DOHH2 (cell line): ENCODE measurements around the gene PXMP2.

ENCODE experiments used
- H3F3A ChIP-seq: fragments of 200-600 bp; sonication (generic), shearing (Covaris generic); 2 replicates; pipeline ENCODE4 v1.6.0; 2016; ENCODE audit warnings: antibody characterized with exemption, mild to moderate bottlenecking; ENCODE audit not compliant: control insufficient read depth, insufficient read depth
- H3K27ac ChIP-seq: fragments of 200-600 bp; sonication (generic); 2 replicates; pipeline ENCODE4 v1.5.1; 2014; ENCODE audit warnings: low read depth, mild to moderate bottlenecking, low read length, moderate library complexity
- H3K27me3 ChIP-seq: fragments of 200-600 bp; sonication (generic); 2 replicates; pipeline ENCODE4 v1.6.1; 2014; ENCODE audit warnings: mild to moderate bottlenecking, low read length, mixed read lengths; ENCODE audit not compliant: control insufficient read depth
- H3K36me3 ChIP-seq: fragments of 200-600 bp; sonication (generic); 2 replicates; pipeline ENCODE4 v1.6.1; 2014; ENCODE audit warnings: mild to moderate bottlenecking, low read length, moderate library complexity, mixed read lengths; ENCODE audit not compliant: control insufficient read depth
- H3K4me1 ChIP-seq: fragments of 200-600 bp; sonication (generic); 2 replicates; pipeline ENCODE4 v1.6.1; 2014; ENCODE audit warnings: mild to moderate bottlenecking, low read length, mixed read lengths; ENCODE audit not compliant: control insufficient read depth
- H3K4me2 ChIP-seq: fragments of 200-600 bp; sonication (generic); 2 replicates; pipeline ENCODE4 v1.6.0; 2014; ENCODE audit warnings: mild to moderate bottlenecking, low read length, moderate library complexity
- H3K4me3 ChIP-seq: fragments of 200-600 bp; sonication (generic); 2 replicates; pipeline ENCODE4 v1.5.1; 2014; ENCODE audit warnings: mild to moderate bottlenecking, low read length, mixed read lengths
- H3K79me2 ChIP-seq: fragments of 200-600 bp; sonication (generic); 2 replicates; pipeline ENCODE4 v1.6.1; 2014; ENCODE audit warnings: mild to moderate bottlenecking, low read length, mixed read lengths; ENCODE audit not compliant: control insufficient read depth
- H3K9me2 ChIP-seq: fragments of 200-600 bp; sonication (generic); replicated peaks from 2 replicates; pipeline ENCODE4 v1.6.1; 2014; ENCODE audit warnings: mild to moderate bottlenecking, low read length, mixed read lengths; ENCODE audit not compliant: control insufficient read depth
- H3K9me3 ChIP-seq: fragments of 200-600 bp; sonication (generic); 2 replicates; pipeline ENCODE4 v1.6.1; 2014; ENCODE audit warnings: antibody characterized with exemption, low read length, mixed read lengths; ENCODE audit not compliant: control insufficient read depth, insufficient read depth
- H4K20me1 ChIP-seq: fragments of 200-600 bp; sonication (generic); 2 replicates; pipeline ENCODE4 v1.6.0; 2014; ENCODE audit warnings: low read depth, mild to moderate bottlenecking, antibody characterized with exemption, low read length, moderate library complexity; ENCODE audit not compliant: control insufficient read depth, insufficient read depth
- EZH2phosphoT487 ChIP-seq: fragments of 200-600 bp; sonication (generic); IDR thresholded peaks from 2 replicates; pipeline ENCODE4 v1.6.1; 2017; ENCODE audit warnings: borderline replicate concordance, mild to moderate bottlenecking, antibody characterized with exemption, low read length, moderate library complexity, mixed read lengths
- TF ChIP-seq, protein P1 (sequence below): fragments of 200-600 bp; sonication (generic); IDR thresholded peaks from one replicate; pipeline ENCODE4 v1.5.1; 2014; ENCODE audit warnings: antibody characterized with exemption, mild to moderate bottlenecking, low read depth, low read length; ENCODE audit not compliant: poor library complexity, severe bottlenecking

The PXMP2 gene

DNA sequence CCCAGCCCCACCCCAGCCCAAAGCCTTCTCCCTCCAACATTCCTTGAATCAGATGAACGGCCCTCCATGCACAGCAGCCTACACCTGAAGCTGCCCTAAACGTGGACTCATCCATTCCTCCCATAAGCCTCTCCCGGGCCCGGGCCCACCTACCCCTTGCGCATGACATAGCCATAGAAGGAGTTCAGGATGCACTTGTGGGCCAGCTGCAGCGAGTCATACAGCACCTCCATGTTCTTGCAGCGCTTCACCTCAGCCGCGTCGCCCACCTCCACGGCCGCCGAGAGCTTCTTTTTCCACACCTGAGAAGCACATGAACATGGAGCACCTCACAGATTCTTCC lies 22.3 kb upstream of the PXMP2 start:
- Histone ChIP-seq H3F3A (no peaks in the 10 kb centered on the region), H3K27ac (no peak overlapping the region), H3K79me2 (0 out of 2 replicates have a peak, but pooled peaks cover 7% of the 10 kb centered on the region), H3K4me3 (no peak overlapping the region), H4K20me1 (no peaks in the 10 kb centered on the region), H3K4me2 (no peak overlapping the region), H3K9me2 (no peaks in the 10 kb centered on the region), H3K9me3 (no peaks in the 10 kb centered on the region), H3K4me1 (no peaks in the 10 kb centered on the region), H3K36me3 (peaks cover 97% of the 10 kb centered on the region), H3K27me3 (no peaks in the 10 kb centered on the region)
- TF ChIP-seq EZH2phosphoT487 = no peak
- TF ChIP-seq, protein P1, sequence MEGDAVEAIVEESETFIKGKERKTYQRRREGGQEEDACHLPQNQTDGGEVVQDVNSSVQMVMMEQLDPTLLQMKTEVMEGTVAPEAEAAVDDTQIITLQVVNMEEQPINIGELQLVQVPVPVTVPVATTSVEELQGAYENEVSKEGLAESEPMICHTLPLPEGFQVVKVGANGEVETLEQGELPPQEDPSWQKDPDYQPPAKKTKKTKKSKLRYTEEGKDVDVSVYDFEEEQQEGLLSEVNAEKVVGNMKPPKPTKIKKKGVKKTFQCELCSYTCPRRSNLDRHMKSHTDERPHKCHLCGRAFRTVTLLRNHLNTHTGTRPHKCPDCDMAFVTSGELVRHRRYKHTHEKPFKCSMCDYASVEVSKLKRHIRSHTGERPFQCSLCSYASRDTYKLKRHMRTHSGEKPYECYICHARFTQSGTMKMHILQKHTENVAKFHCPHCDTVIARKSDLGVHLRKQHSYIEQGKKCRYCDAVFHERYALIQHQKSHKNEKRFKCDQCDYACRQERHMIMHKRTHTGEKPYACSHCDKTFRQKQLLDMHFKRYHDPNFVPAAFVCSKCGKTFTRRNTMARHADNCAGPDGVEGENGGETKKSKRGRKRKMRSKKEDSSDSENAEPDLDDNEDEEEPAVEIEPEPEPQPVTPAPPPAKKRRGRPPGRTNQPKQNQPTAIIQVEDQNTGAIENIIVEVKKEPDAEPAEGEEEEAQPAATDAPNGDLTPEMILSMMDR = no peak

DNA sequence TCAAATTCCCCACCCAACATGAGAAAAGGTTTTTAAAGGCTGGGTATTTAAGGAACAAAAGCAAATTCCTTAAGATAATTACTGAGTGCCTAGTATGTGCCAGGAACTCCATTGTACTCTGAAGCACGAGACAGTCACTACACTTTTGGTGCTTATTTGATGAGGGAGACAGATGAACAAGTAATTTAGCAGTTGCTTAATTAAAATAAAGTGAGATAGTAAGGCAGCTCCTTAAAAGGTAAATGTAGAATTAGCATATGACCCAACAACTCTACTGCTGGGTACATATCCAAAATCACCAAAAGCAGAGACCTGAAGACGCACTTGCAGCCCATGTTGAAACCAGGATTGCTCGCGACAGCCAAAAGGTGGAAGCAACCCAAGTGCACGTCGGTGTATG lies 21.6 kb upstream of the PXMP2 start:
- Histone ChIP-seq H3K27ac (no peak overlapping the region), H3K4me2 (no peak overlapping the region)

DNA sequence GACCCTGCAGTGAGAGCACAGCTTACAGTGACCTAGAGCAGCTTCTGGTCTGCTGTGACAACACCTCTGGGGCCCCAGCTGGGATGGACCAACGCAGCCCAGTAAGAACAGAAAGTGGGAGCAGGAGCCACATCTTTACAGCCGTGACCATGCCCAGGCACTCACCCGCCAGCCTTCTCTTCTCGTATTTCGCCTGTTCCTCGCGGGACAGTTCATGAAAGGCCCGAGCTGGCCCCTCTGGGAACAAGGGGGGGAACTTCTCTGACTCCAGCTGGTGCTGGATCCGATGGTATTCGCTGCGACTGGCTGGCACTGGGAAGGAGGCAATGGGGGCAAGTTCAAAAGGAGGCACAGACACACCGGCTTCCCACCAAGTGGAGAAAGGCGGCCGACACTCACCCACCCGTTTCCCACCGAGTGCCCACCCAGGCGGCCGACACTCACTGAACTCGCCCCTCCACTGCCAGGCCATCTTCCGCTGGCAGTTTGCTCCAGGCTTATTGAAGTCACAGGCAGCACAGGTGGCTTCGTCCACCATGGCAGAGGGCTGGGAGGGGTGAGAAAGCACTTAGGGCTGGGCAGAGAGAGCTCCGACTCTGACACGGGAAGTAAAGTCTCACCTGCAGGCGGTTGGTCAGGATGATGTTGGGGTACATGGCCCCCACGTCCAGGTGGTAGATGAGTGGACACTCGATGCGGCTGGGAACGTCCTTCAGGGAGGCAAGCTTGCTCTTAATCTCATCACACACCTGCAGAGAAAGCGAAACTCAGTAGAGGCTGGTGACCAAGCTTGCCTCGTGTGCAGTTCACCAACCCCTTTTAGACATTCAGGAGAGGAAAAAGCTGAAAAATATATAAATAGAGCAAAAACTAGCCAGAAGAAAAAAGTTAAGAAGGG lies 18.9 kb upstream of the PXMP2 start:
- Histone ChIP-seq H3K27ac (no peak overlapping the region), H3K9me2 (no peaks in the 10 kb centered on the region), H3K9me3 (no peaks in the 10 kb centered on the region), H3K79me2 (no peaks in the 10 kb centered on the region), H3K27me3 (no peaks in the 10 kb centered on the region), H3K4me2 (no peak overlapping the region), H3F3A (no peaks in the 10 kb centered on the region), H3K4me3 (no peak overlapping the region), H3K4me1 (no peaks in the 10 kb centered on the region), H4K20me1 (no peaks in the 10 kb centered on the region), H3K36me3 (peaks cover 90% of the 10 kb centered on the region)
- TF ChIP-seq, protein P1 = no peak
- TF ChIP-seq EZH2phosphoT487 = no peak

More for the DNA sequence above, 21.6 kb upstream of the PXMP2 start:
- no peaks in the 10 kb centered on the region for H3K27me3 ChIP-seq
- H3K9me2 ChIP-seq = no peaks in the 10 kb centered on the region
- 0 out of 2 replicates have a peak, but pooled peaks cover 7% of the 10 kb centered on the region for H3K79me2 ChIP-seq
- H3K4me3 ChIP-seq = no peak overlapping the region
- no peaks in the 10 kb centered on the region for H4K20me1 ChIP-seq
- H3K9me3 ChIP-seq = no peaks in the 10 kb centered on the region
- TF ChIP-seq EZH2phosphoT487 = no peak
- TF ChIP-seq, protein P1 = no peak
- no peaks in the 10 kb centered on the region for H3F3A ChIP-seq
- peaks cover 94% of the 10 kb centered on the region for H3K36me3 ChIP-seq
- no peaks in the 10 kb centered on the region for H3K4me1 ChIP-seq
